RWPE1 (cell line): ENCODE measurements around the gene GNG3.
"Not testable (repeated sequence)": the region's sequence is repeated elsewhere in the genome, so short reads cannot be mapped to it uniquely, and the experiment has no call there.

Experiments used
- CTCF ChIA-PET: fragments of 350-600 bp; sonication (Branson Sonifier 250); formaldehyde crosslinking; extraction: SDS; loops from one replicate; lab custom pipeline; 2021; lab: Yijun Ruan, JAX
- POLR2A ChIA-PET: fragments of 400-600 bp; formaldehyde crosslinking; extraction: SDS; loops from one replicate; lab custom pipeline; 2020; ENCODE audit warnings: antibody characterized with exemption; ENCODE audit not compliant: low non-redundant PET; lab: Yijun Ruan, JAX
- DNase-seq: peaks from one replicate; pipeline ENCODE4 v3.0.0; 2012; ENCODE audit warnings: low spot score
- H3K27ac ChIP-seq: fragments of 450-650 bp; 2 replicates; pipeline ENCODE4 v1.5.1; 2017
- TF ChIP-seq, protein P1 (sequence below): fragments of 450-650 bp; conservative IDR thresholded peaks from 2 replicates; pipeline ENCODE4 v1.5.1; 2017; ENCODE audit warnings: low read depth, mild to moderate bottlenecking

The GNG3 gene

DNA sequence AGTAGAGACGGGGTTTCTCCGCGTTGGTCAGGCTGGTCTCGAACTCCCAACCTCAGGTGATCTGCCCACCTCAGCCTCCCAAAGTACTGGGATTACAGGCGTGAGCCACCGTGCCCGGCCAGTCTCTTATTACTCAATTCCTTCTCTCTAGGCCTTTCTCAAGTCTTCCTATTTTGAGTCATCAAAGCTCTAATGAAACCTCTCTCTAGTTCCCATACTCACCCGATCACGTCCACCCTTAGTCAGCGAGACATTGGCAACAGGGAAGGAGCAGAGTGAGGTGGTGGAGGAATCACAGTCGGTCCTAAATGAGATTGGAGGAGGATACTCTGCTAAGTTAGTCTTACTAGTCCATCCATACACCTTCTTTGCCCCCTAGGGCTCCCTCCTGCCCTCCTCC lies 5.2 kb upstream of the GNG3 start:
- ChIA-PET POLR2A (no interaction called here), CTCF (interaction anchor here (0.7 to 1.0 kb wide), 2 partner anchors 85 to 1652 kb away, joined by 3 read pairs; partner anchors contain the start of gene TMEM179B)
- no peak overlapping the region; the same call in 1 of the 2 replicates for H3K27ac ChIP-seq
- DNase-seq = no peak
- TF ChIP-seq, protein P1, sequence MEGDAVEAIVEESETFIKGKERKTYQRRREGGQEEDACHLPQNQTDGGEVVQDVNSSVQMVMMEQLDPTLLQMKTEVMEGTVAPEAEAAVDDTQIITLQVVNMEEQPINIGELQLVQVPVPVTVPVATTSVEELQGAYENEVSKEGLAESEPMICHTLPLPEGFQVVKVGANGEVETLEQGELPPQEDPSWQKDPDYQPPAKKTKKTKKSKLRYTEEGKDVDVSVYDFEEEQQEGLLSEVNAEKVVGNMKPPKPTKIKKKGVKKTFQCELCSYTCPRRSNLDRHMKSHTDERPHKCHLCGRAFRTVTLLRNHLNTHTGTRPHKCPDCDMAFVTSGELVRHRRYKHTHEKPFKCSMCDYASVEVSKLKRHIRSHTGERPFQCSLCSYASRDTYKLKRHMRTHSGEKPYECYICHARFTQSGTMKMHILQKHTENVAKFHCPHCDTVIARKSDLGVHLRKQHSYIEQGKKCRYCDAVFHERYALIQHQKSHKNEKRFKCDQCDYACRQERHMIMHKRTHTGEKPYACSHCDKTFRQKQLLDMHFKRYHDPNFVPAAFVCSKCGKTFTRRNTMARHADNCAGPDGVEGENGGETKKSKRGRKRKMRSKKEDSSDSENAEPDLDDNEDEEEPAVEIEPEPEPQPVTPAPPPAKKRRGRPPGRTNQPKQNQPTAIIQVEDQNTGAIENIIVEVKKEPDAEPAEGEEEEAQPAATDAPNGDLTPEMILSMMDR = no peak

DNA sequence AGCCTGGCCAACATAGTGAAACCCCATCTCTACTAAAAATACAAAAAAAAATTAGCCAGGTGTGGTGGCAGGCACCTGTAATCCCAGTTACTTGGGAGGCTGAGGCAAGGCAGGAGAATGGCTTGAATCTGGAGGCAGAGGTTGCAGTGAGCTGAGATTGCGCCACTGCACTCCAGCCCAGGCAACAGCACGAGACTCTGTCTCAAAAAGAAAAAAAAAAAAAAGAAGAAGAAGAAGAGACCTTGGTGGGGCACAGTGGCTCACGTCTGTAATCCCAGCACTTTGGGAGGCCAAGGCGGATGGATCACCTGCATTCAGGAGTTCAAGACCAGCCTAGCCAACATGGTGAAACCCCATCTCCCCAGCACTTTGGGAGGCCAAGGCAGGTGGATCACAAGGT lies 3.6 kb upstream of the GNG3 start:
- H3K27ac ChIP-seq = peak overlapping the region; percentile 44
- POLR2A ChIA-PET, DNase-seq: not testable (repeated sequence)
- CTCF ChIA-PET = interaction anchor here (0.7 to 0.8 kb wide), 2 partner anchors 93 to 913 kb away, joined by 3 to 5 read pairs; no protein-coding TSS in a partner anchor

DNA sequence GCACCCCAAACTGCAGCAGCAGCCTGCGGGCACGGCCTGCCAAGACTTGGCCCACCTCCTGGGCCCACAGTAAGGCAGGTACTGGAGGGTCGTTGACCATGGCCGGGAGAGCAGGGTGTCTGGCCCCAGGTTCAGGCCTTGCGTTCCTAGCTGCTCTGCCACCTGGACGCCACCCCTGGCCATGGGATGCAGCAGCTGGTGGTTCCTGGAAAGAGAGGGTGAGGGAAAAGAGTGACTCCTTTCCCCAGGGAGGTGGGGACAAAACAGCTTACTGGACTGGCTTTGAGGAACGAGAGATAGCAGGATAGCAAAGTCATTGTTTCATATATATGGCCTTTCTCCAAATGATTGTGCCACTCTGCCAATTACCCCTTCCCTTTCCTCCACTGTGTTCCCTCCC lies 2.1 kb upstream of the GNG3 start:
- POLR2A ChIA-PET = interaction anchor here (0.7 kb wide), 1 partner anchor 24 kb away, joined by 6 read pairs; no protein-coding TSS in a partner anchor
- TF ChIP-seq, protein P1 = no peak; the same call in 1 of the 2 replicates
- H3K27ac ChIP-seq = peak overlapping the region; percentile 98
- CTCF ChIA-PET = interaction anchor here (0.6 to 1.7 kb wide), 4 partner anchors 20 to 160 kb away, joined by 3 to 8 read pairs (median 3); no protein-coding TSS in a partner anchor
- no peak for DNase-seq

GRCh38 chr11:62705880-62706849 lies 1.3 kb upstream of the GNG3 start:
- ChIA-PET CTCF (interaction anchor here (0.6 to 2.1 kb wide), 3 partner anchors 12 to 159 kb away, joined by 3 to 8 read pairs (median 7); no protein-coding TSS in a partner anchor), POLR2A (interaction anchor here (0.7 kb wide), 1 partner anchor 25 kb away, joined by 6 read pairs; no protein-coding TSS in a partner anchor)
- H3K27ac ChIP-seq = peak overlapping the region; percentile 98
- peak; percentile 91 for DNase-seq
- TF ChIP-seq, protein P1 = no peak

DNA sequence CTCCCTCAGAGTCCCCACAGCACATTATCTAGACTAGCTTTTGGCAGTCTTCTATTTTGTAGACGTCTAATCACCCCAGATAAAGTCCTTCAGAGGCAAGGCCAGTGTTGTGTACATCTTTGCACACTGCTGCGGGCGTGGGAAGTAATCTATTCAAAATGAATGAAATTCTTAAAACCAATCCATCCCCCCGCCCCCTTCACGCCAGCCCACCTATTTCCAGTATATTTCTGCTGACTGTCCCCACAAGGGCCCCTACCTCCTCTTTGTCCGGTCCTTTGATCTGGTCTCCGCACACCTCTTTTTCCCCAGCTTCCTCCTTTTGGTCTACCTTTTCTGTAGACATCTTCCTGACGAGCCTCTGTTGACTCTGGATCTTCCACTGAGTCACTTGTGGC lies 627 bp upstream of the GNG3 start:
- DNase-seq = no peak
- ChIA-PET CTCF (interaction anchor here (1.7 to 2.1 kb wide), 2 partner anchors 12 to 26 kb away, joined by 7 to 8 read pairs; no protein-coding TSS in a partner anchor), POLR2A (no interaction called here)
- TF ChIP-seq, protein P1 = no peak
- H3K27ac ChIP-seq = peak overlapping the region; percentile 98

DNA sequence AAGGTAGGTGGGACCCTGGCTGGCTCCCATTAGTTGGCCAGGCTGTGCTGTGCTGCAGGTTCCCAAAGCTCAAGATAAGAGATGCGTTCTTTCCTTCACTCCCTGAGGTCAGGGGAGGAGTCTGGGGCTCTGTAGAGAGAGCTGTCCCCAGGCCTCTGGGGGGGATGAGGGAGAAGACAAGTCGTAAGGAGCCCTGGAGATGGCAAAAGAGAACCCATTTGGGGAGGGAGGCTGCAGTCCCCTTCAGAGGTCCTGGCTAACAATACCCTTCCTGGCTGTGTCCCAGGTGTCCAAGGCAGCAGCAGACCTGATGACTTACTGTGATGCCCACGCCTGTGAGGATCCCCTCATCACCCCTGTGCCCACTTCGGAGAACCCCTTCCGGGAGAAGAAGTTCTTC lies 916 bp downstream of the GNG3 start:
- TF ChIP-seq, protein P1 = no peak
- no peak for DNase-seq
- H3K27ac ChIP-seq = peak overlapping the region; percentile 98
- POLR2A ChIA-PET = no interaction called here
- CTCF ChIA-PET = interaction anchor here (0.6 to 0.8 kb wide), 2 partner anchors 36 to 42 kb away, joined by 3 read pairs; partner anchors contain the start of gene LBHD1
